Measurements from ENCODE around the gene ACIN1.

ACIN1 gene

GRCh38 chr14:23091294-23092225, 3.4 kb downstream of the ACIN1 start:
- Mint-ChIP-seq H3K4me1 (peaks cover 20% of the 10 kb centered on the region), H3K9me3 (no peaks in the 10 kb centered on the region), H3K36me3 (peaks cover 22% of the 10 kb centered on the region), H3K27me3 (no peaks in the 10 kb centered on the region), H3K27ac (no peak overlapping the region), H3K4me3 (no peak overlapping the region)
- DNase-seq (ENCODE audit: low spot score in 2 of 2) (no peak), ATAC-seq (ENCODE audit: low read depth) (no peak)

- Mint-ChIP-seq H3K36me3 (peaks cover 28% of the 10 kb centered on the region), H3K9me3 (no peaks in the 10 kb centered on the region), H3K27me3 (no peaks in the 10 kb centered on the region), H3K4me3 (no peak overlapping the region), H3K27ac (no peak overlapping the region), H3K4me1 (peaks cover 18% of the 10 kb centered on the region)
- no peak for DNase-seq (ENCODE audit: low spot score in 2 of 2)
- ATAC-seq (ENCODE audit: low read depth), result no peak
Observed at GRCh38 chr14:23090254-23090636, 4.7 kb downstream of the ACIN1 start.

GRCh38 chr14:23089498-23090253, 5.3 kb downstream of the ACIN1 start:
- Mint-ChIP-seq H3K9me3 (no peaks in the 10 kb centered on the region), H3K4me1 (peaks cover 18% of the 10 kb centered on the region), H3K27ac (no peak overlapping the region), H3K36me3 (peaks cover 28% of the 10 kb centered on the region), H3K4me3 (no peak overlapping the region), H3K27me3 (no peaks in the 10 kb centered on the region)
- no peak for DNase-seq (ENCODE audit: low spot score in 2 of 2)
- no peak for ATAC-seq (ENCODE audit: low read depth)

- Mint-ChIP-seq H3K36me3 (peaks cover 26% of the 10 kb centered on the region), H3K4me1 (peaks cover 9% of the 10 kb centered on the region), H3K27me3 (no peaks in the 10 kb centered on the region), H3K27ac (peak overlapping the region; percentile 28), H3K4me3 (no peak overlapping the region), H3K9me3 (no peaks in the 10 kb centered on the region)
- ATAC-seq (ENCODE audit: low read depth) (no peak), DNase-seq (ENCODE audit: low spot score in 2 of 2) (no peak)
Observed at GRCh38 chr14:23086565-23086964, 8.4 kb downstream of the ACIN1 start.

- no peak for DNase-seq (ENCODE audit: low spot score in 2 of 2)
- H3K9me3 Mint-ChIP-seq, result no peaks in the 10 kb centered on the region
- H3K4me3 Mint-ChIP-seq, result no peak overlapping the region
- peaks cover 33% of the 10 kb centered on the region for H3K36me3 Mint-ChIP-seq
- H3K27ac Mint-ChIP-seq, result no peak overlapping the region
- peaks cover 10% of the 10 kb centered on the region for H3K4me1 Mint-ChIP-seq
- ATAC-seq (ENCODE audit: low read depth), result no peak
- no peaks in the 10 kb centered on the region for H3K27me3 Mint-ChIP-seq
Observed at GRCh38 chr14:23085458-23085857, 9.5 kb downstream of the ACIN1 start.

- H3K4me3 Mint-ChIP-seq, result no peak overlapping the region
- ATAC-seq (ENCODE audit: low read depth), result no peak
- H3K27ac Mint-ChIP-seq, result peak overlapping the region; percentile 26
- H3K9me3 Mint-ChIP-seq, result no peaks in the 10 kb centered on the region
- DNase-seq (ENCODE audit: low spot score in 2 of 2), result no peak
- H3K36me3 Mint-ChIP-seq, result peaks cover 25% of the 10 kb centered on the region
- H3K4me1 Mint-ChIP-seq, result peaks cover 3% of the 10 kb centered on the region
- no peaks in the 10 kb centered on the region for H3K27me3 Mint-ChIP-seq
Observed at GRCh38 chr14:23080474-23080873, 14.5 kb downstream of the ACIN1 start.

- H3K27me3 Mint-ChIP-seq, result no peaks in the 10 kb centered on the region
Observed at GRCh38 chr14:23079716-23080115, 15.2 kb downstream of the ACIN1 start.

GRCh38 chr14:23078692-23079116, 16.2 kb downstream of the ACIN1 start:
- H3K9me3 Mint-ChIP-seq, result no peaks in the 10 kb centered on the region
- no peak overlapping the region for H3K4me3 Mint-ChIP-seq
- no peak overlapping the region for H3K27ac Mint-ChIP-seq
- peaks cover 3% of the 10 kb centered on the region for H3K4me1 Mint-ChIP-seq
- H3K27me3 Mint-ChIP-seq, result no peaks in the 10 kb centered on the region
- peaks cover 28% of the 10 kb centered on the region for H3K36me3 Mint-ChIP-seq
- DNase-seq (ENCODE audit: low spot score in 2 of 2) (no peak), ATAC-seq (ENCODE audit: low read depth) (no peak)

More at GRCh38 chr14:23079716-23080115, 15.2 kb downstream of the ACIN1 start:
- no peaks in the 10 kb centered on the region for H3K9me3 Mint-ChIP-seq
- H3K4me1 Mint-ChIP-seq, result peaks cover 3% of the 10 kb centered on the region
- ATAC-seq (ENCODE audit: low read depth), result no peak
- no peak overlapping the region for H3K4me3 Mint-ChIP-seq
- DNase-seq (ENCODE audit: low spot score in 2 of 2), result no peak
- peak overlapping the region; percentile 26 for H3K27ac Mint-ChIP-seq
- peaks cover 25% of the 10 kb centered on the region for H3K36me3 Mint-ChIP-seq

- DNase-seq (ENCODE audit: low spot score in 2 of 2) (no peak), ATAC-seq (ENCODE audit: low read depth) (no peak)
- Mint-ChIP-seq H3K27me3 (no peaks in the 10 kb centered on the region), H3K4me1 (peaks cover 3% of the 10 kb centered on the region), H3K36me3 (peaks cover 28% of the 10 kb centered on the region), H3K27ac (no peak overlapping the region), H3K9me3 (no peaks in the 10 kb centered on the region), H3K4me3 (no peak overlapping the region)
Observed at GRCh38 chr14:23077962-23078361, 17.0 kb downstream of the ACIN1 start.

- Mint-ChIP-seq H3K9me3 (no peaks in the 10 kb centered on the region), H3K4me3 (no peak overlapping the region), H3K36me3 (peaks cover 28% of the 10 kb centered on the region), H3K27ac (peak overlapping the region; percentile 28), H3K27me3 (no peaks in the 10 kb centered on the region), H3K4me1 (peaks cover 5% of the 10 kb centered on the region)
- peak in 1 of 2 donors; percentile 42 for DNase-seq (ENCODE audit: low spot score in 2 of 2)
- peak; percentile 57 for ATAC-seq (ENCODE audit: low read depth)
Observed at GRCh38 chr14:23076785-23077408, 18.0 kb downstream of the ACIN1 start.

- H3K4me3 Mint-ChIP-seq, result no peak overlapping the region
- no peak overlapping the region for H3K27ac Mint-ChIP-seq
- H3K4me1 Mint-ChIP-seq, result peaks cover 17% of the 10 kb centered on the region
- no peaks in the 10 kb centered on the region for H3K9me3 Mint-ChIP-seq
- ATAC-seq (ENCODE audit: low read depth) (no peak), DNase-seq (ENCODE audit: low spot score in 2 of 2) (no peak)
- no peaks in the 10 kb centered on the region for H3K27me3 Mint-ChIP-seq
- peaks cover 15% of the 10 kb centered on the region for H3K36me3 Mint-ChIP-seq
Observed at GRCh38 chr14:23074906-23075305, 20.0 kb downstream of the ACIN1 start.

GRCh38 chr14:23071921-23072539, 22.9 kb downstream of the ACIN1 start:
- Mint-ChIP-seq H3K4me1 (peaks cover 24% of the 10 kb centered on the region), H3K9me3 (no peaks in the 10 kb centered on the region), H3K27me3 (no peaks in the 10 kb centered on the region), H3K27ac (peak overlapping the region; percentile 60), H3K36me3 (peaks cover 11% of the 10 kb centered on the region), H3K4me3 (peak overlapping the region; percentile 81)
- DNase-seq (ENCODE audit: low spot score in 2 of 2) (no peak), ATAC-seq (ENCODE audit: low read depth) (no peak)

GRCh38 chr14:23071244-23071920, 23.6 kb downstream of the ACIN1 start:
- H3K27me3 Mint-ChIP-seq, result no peaks in the 10 kb centered on the region
- peaks cover 24% of the 10 kb centered on the region for H3K4me1 Mint-ChIP-seq
- no peaks in the 10 kb centered on the region for H3K9me3 Mint-ChIP-seq
- H3K36me3 Mint-ChIP-seq, result peaks cover 11% of the 10 kb centered on the region
- ATAC-seq (ENCODE audit: low read depth), result peak; percentile 85
- peak overlapping the region; percentile 60 for H3K27ac Mint-ChIP-seq
- H3K4me3 Mint-ChIP-seq, result peak overlapping the region; percentile 81
- peak; percentile 46 to 51 for DNase-seq (ENCODE audit: low spot score in 2 of 2)
